Right renal pelvis (tissue), 4 donors: ENCODE measurements around the gene ATG13. TPM values are rescaled to one million over a fixed set of nuclear protein-coding genes. Genes with fewer than 3 reads are reported as not detected.
A peak's percentile ranks its signal among the peaks of the same experiment; 100 is the strongest.

Experiments used
- DNase-seq, 4 donors: peaks; one replicate each; pipeline ENCODE4 v3.0.0-alpha.2; 2013; ENCODE audit warnings: low read depth in 4 of 4, low spot score in 3 of 4, missing footprints in 1 of 4
- polyA plus RNA-seq, 4 donors: library from polyadenylated mRNA; unstranded; fragments of 120-200 nt; gene quantifications; one replicate each; pipeline ENCODE4 v1.2.1, GENCODE V29; 2013; ENCODE audit not compliant: insufficient read length in 4 of 4

Gene ATG13
- polyA plus RNA-seq, 4 donors: 56.2 to 76.9 (median 68.9) TPM

- DNase-seq: no peak
Measured at GRCh38 chr11:46603704-46604308, 13.5 kb upstream of the ATG13 start.

GRCh38 chr11:46604796-46605195 is 12.6 kb upstream of the ATG13 start:
- DNase-seq: no peak

GRCh38 chr11:46607516-46607915 is 9.8 kb upstream of the ATG13 start:
- DNase-seq: no peak

GRCh38 chr11:46609386-46609785 is 8.0 kb upstream of the ATG13 start:
- DNase-seq: no peak

- no peak for DNase-seq
Measured at GRCh38 chr11:46611526-46612304, 5.6 kb upstream of the ATG13 start.

GRCh38 chr11:46612326-46612725 is 5.0 kb upstream of the ATG13 start:
- no peak for DNase-seq

- no peak for DNase-seq
Measured at GRCh38 chr11:46615756-46616155, 1.6 kb upstream of the ATG13 start.

GRCh38 chr11:46616551-46617133 is 711 bp upstream of the ATG13 start:
- DNase-seq: peak in 1 of 4 donors; percentile 6

GRCh38 chr11:46617972-46618314 is 590 bp downstream of the ATG13 start:
- no peak for DNase-seq

GRCh38 chr11:46618837-46619236 is 1.5 kb downstream of the ATG13 start:
- DNase-seq: no peak

GRCh38 chr11:46625406-46625805 is 8.1 kb downstream of the ATG13 start:
- no peak for DNase-seq

- DNase-seq: no peak
Measured at GRCh38 chr11:46628961-46629360, 11.6 kb downstream of the ATG13 start.

- DNase-seq: no peak
Measured at GRCh38 chr11:46630237-46630636, 12.9 kb downstream of the ATG13 start.

- no peak for DNase-seq
Measured at GRCh38 chr11:46631676-46632075, 14.3 kb downstream of the ATG13 start.

GRCh38 chr11:46632502-46632901 is 15.1 kb downstream of the ATG13 start:
- no peak for DNase-seq

- DNase-seq: no peak
Measured at GRCh38 chr11:46633291-46634217, 16.2 kb downstream of the ATG13 start.

GRCh38 chr11:46635557-46636139 is 18.3 kb downstream of the ATG13 start:
- DNase-seq: no peak

- no peak for DNase-seq
Measured at GRCh38 chr11:46637546-46637945, 20.2 kb downstream of the ATG13 start.

- no peak for DNase-seq
Measured at GRCh38 chr11:46639197-46639839, 22.0 kb downstream of the ATG13 start.
